HepG2 (cell line): Measurements from ENCODE around the gene SH3D19. TPM values are rescaled to one million over a fixed set of nuclear protein-coding genes. Genes with fewer than 3 reads are reported as not detected.
A peak's percentile ranks its signal among the peaks of the same experiment; 100 is the strongest.

ENCODE experiments used
- GPN1 ChIP-seq: sonication (generic); formaldehyde crosslinking; IDR thresholded peaks from 2 replicates; pipeline ENCODE4 v1.5.1; 2020; ENCODE audit warnings: missing genetic modification reagents, borderline replicate concordance
- NR2F2 ChIP-seq: IDR thresholded peaks from 2 replicates; pipeline ENCODE4 v1.6.1; 2012; ENCODE audit warnings: low read depth, inconsistent platforms, borderline replicate concordance
- PHF21A ChIP-seq: sonication (generic); formaldehyde crosslinking; IDR thresholded peaks from 2 replicates; pipeline ENCODE4 v1.5.0; 2020; ENCODE audit warnings: mild to moderate bottlenecking, missing genetic modification reagents
- POGZ ChIP-seq: sonication (generic); formaldehyde crosslinking; IDR thresholded peaks from 2 replicates; pipeline ENCODE4 v1.4.0; 2020; ENCODE audit warnings: mild to moderate bottlenecking, missing genetic modification reagents
- RFX5 ChIP-seq: IDR thresholded peaks from 2 replicates; pipeline ENCODE4 v1.6.1; 2011; ENCODE audit warnings: low read depth, low read length, improper control_type of control experiment
- ZKSCAN1 ChIP-seq: fragments of 150-350 bp; IDR thresholded peaks from 2 replicates; pipeline ENCODE4 v1.6.1; 2014; ENCODE audit warnings: low read length
- ZNF552 ChIP-seq: sonication (generic); formaldehyde crosslinking; IDR thresholded peaks from 2 replicates; pipeline ENCODE4 v1.9.0; 2022; ENCODE audit warnings: missing genetic modification reagents, mild to moderate bottlenecking, borderline replicate concordance
- ZNF589 ChIP-seq: sonication (generic); formaldehyde crosslinking; conservative IDR thresholded peaks from 2 replicates; pipeline ENCODE4 v1.8.0; 2022; ENCODE audit warnings: mild to moderate bottlenecking, moderate library complexity, missing genetic modification reagents
- ZNF713 ChIP-seq: sonication (generic); formaldehyde crosslinking; IDR thresholded peaks from 2 replicates; pipeline ENCODE4 v1.4.0; 2020; ENCODE audit warnings: mild to moderate bottlenecking, missing genetic modification reagents
- ZNF850 ChIP-seq: sonication (generic); formaldehyde crosslinking; conservative IDR thresholded peaks from 2 replicates; pipeline ENCODE4 v1.9.0; 2021; ENCODE audit warnings: mild to moderate bottlenecking, missing genetic modification reagents
- polyA plus RNA-seq, 8 experiments: library from polyadenylated mRNA; depleted of rRNA in 3 of 8; stranded (reverse) in 7 of 8; unstranded in 1 of 8; fragments of >200 nt; fragmentation: Illumina TruSeq in 4 of 8; extraction: Trizol in 4 of 8; gene quantifications; 2 replicates each; pipeline versions ENCODE4 v1.2.1 to v1.2.3, GENCODE V29; 2011 to 2016; ENCODE audit warnings: low read depth in 4 of 8, missing spikeins in 1 of 8, mixed read lengths in 1 of 8; ENCODE audit not compliant: insufficient read depth in 1 of 8
- total RNA-seq, 5 experiments: library from RNA; depleted of rRNA; stranded (reverse); fragments of >200 nt; fragmentation: Illumina TruSeq; extraction: Trizol; gene quantifications; 2 replicates each; pipeline ENCODE4 v1.2.3, GENCODE V29; 2016; ENCODE audit warnings: low read depth in 1 of 5
- TF ChIP-seq, protein P1 (sequence below): IDR thresholded peaks from 2 replicates; pipeline ENCODE4 v1.6.1; 2016; ENCODE audit warnings: low read depth, missing genetic modification reagents, missing compliant biosample characterization
- TF ChIP-seq, protein P2 (sequence below): sonication (generic); formaldehyde crosslinking; conservative IDR thresholded peaks from 2 replicates; pipeline ENCODE4 v1.4.0; 2020; ENCODE audit warnings: mild to moderate bottlenecking, missing genetic modification reagents, moderate library complexity
- TF ChIP-seq, protein P3 (sequence below), 2 experiments: sonication (generic) in 1 of 2; formaldehyde crosslinking in 1 of 2; IDR thresholded peaks; 2 replicates each; pipeline versions ENCODE4 v1.4.0 to v1.6.1; 2016 to 2020; ENCODE audit warnings: borderline replicate concordance in 1 of 2, low read depth in 1 of 2, mild to moderate bottlenecking in 1 of 2, missing genetic modification reagents in 1 of 2
- TF ChIP-seq, protein P4 (sequence below): sonication (generic); formaldehyde crosslinking; IDR thresholded peaks from 2 replicates; pipeline ENCODE4 v1.4.0; 2020; ENCODE audit warnings: missing genetic modification reagents

SH3D19 gene
- total and polyA plus RNA-seq, 2 of the 13 experiments (the other 11 are each of a cell fraction or from before 2014, with no cell fraction given), result 31.2 to 38.0 TPM

DNA sequence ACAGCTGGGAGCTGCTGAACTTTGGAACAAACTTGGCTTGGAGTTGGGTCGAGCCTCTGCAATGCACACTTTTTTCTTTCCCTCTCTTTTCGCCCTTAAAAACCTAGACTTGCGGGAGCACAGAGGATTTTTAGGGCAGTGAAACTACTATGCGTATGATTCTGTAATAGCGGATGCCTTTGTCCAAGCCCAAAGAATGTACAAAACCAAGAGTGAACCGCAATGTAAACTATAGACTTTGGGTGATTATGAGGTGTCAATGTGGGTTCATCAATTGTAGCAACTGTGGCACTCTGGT lies 493 bp upstream of the SH3D19 start (continued):
- TF ChIP-seq, protein P1, sequence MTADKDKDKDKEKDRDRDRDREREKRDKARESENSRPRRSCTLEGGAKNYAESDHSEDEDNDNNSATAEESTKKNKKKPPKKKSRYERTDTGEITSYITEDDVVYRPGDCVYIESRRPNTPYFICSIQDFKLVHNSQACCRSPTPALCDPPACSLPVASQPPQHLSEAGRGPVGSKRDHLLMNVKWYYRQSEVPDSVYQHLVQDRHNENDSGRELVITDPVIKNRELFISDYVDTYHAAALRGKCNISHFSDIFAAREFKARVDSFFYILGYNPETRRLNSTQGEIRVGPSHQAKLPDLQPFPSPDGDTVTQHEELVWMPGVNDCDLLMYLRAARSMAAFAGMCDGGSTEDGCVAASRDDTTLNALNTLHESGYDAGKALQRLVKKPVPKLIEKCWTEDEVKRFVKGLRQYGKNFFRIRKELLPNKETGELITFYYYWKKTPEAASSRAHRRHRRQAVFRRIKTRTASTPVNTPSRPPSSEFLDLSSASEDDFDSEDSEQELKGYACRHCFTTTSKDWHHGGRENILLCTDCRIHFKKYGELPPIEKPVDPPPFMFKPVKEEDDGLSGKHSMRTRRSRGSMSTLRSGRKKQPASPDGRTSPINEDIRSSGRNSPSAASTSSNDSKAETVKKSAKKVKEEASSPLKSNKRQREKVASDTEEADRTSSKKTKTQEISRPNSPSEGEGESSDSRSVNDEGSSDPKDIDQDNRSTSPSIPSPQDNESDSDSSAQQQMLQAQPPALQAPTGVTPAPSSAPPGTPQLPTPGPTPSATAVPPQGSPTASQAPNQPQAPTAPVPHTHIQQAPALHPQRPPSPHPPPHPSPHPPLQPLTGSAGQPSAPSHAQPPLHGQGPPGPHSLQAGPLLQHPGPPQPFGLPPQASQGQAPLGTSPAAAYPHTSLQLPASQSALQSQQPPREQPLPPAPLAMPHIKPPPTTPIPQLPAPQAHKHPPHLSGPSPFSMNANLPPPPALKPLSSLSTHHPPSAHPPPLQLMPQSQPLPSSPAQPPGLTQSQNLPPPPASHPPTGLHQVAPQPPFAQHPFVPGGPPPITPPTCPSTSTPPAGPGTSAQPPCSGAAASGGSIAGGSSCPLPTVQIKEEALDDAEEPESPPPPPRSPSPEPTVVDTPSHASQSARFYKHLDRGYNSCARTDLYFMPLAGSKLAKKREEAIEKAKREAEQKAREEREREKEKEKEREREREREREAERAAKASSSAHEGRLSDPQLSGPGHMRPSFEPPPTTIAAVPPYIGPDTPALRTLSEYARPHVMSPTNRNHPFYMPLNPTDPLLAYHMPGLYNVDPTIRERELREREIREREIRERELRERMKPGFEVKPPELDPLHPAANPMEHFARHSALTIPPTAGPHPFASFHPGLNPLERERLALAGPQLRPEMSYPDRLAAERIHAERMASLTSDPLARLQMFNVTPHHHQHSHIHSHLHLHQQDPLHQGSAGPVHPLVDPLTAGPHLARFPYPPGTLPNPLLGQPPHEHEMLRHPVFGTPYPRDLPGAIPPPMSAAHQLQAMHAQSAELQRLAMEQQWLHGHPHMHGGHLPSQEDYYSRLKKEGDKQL, result 0 out of 2 replicates have a peak, but pooled peaks have one; percentile 4
- TF ChIP-seq, protein P2, sequence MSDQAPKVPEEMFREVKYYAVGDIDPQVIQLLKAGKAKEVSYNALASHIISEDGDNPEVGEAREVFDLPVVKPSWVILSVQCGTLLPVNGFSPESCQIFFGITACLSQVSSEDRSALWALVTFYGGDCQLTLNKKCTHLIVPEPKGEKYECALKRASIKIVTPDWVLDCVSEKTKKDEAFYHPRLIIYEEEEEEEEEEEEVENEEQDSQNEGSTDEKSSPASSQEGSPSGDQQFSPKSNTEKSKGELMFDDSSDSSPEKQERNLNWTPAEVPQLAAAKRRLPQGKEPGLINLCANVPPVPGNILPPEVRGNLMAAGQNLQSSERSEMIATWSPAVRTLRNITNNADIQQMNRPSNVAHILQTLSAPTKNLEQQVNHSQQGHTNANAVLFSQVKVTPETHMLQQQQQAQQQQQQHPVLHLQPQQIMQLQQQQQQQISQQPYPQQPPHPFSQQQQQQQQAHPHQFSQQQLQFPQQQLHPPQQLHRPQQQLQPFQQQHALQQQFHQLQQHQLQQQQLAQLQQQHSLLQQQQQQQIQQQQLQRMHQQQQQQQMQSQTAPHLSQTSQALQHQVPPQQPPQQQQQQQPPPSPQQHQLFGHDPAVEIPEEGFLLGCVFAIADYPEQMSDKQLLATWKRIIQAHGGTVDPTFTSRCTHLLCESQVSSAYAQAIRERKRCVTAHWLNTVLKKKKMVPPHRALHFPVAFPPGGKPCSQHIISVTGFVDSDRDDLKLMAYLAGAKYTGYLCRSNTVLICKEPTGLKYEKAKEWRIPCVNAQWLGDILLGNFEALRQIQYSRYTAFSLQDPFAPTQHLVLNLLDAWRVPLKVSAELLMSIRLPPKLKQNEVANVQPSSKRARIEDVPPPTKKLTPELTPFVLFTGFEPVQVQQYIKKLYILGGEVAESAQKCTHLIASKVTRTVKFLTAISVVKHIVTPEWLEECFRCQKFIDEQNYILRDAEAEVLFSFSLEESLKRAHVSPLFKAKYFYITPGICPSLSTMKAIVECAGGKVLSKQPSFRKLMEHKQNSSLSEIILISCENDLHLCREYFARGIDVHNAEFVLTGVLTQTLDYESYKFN, result peak; percentile 48
- TF ChIP-seq, protein P3, sequence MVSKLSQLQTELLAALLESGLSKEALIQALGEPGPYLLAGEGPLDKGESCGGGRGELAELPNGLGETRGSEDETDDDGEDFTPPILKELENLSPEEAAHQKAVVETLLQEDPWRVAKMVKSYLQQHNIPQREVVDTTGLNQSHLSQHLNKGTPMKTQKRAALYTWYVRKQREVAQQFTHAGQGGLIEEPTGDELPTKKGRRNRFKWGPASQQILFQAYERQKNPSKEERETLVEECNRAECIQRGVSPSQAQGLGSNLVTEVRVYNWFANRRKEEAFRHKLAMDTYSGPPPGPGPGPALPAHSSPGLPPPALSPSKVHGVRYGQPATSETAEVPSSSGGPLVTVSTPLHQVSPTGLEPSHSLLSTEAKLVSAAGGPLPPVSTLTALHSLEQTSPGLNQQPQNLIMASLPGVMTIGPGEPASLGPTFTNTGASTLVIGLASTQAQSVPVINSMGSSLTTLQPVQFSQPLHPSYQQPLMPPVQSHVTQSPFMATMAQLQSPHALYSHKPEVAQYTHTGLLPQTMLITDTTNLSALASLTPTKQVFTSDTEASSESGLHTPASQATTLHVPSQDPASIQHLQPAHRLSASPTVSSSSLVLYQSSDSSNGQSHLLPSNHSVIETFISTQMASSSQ (IDR thresholded peaks at IDR 0.05; ENCODE audit: low read depth), result 0 out of 2 replicates have a peak, but pooled peaks have one; percentile 12
- TF ChIP-seq, protein P3 (CRISPR knock-in tag; IDR thresholded peaks at IDR 0.05; ENCODE audit: borderline replicate concordance), result no peak
- TF ChIP-seq, protein P4, sequence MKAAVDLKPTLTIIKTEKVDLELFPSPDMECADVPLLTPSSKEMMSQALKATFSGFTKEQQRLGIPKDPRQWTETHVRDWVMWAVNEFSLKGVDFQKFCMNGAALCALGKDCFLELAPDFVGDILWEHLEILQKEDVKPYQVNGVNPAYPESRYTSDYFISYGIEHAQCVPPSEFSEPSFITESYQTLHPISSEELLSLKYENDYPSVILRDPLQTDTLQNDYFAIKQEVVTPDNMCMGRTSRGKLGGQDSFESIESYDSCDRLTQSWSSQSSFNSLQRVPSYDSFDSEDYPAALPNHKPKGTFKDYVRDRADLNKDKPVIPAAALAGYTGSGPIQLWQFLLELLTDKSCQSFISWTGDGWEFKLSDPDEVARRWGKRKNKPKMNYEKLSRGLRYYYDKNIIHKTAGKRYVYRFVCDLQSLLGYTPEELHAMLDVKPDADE (CRISPR knock-in tag), result no peak
- TF ChIP-seq RFX5 (no peak), ZNF589 (CRISPR knock-in tag) (no peak), POGZ (no peak), GPN1 (CRISPR knock-in tag) (no peak), ZNF713 (CRISPR knock-in tag) (no peak), ZNF552 (CRISPR knock-in tag) (no peak), PHF21A (CRISPR knock-in tag) (peak; percentile 4), NR2F2 (no peak; the same call in 1 of the 2 replicates), ZKSCAN1 (no peak), ZNF850 (peak; percentile 26; the same call in 1 of the 2 replicates)
